Endothelial cell of umbilical vein (primary cell): ENCODE results near the gene ACTL7B. TPM values are rescaled to one million over a fixed set of nuclear protein-coding genes. Genes with fewer than 3 reads are reported as not detected.
A peak's percentile ranks its signal among the peaks of the same experiment; 100 is the strongest.
"Not testable (repeated sequence)": the region's sequence is repeated elsewhere in the genome, so short reads cannot be mapped to it uniquely, and the experiment has no call there.

Experiments
- BruUV-seq: library from RNA; stranded (reverse); fragments of 400-500 nt; replicated peaks from 2 replicates; lab custom pipeline; 2021; lab: Mats Ljungman, UMichigan
- CTCF ChIA-PET: fragments of 300-600, 350-600 bp; sonication (Branson Sonifier 250); formaldehyde crosslinking; loops from one replicate; lab custom pipeline; 2021; ENCODE audit warnings: antibody characterized with exemption, inconsistent platforms; lab: Charles Lee
- POLR2A ChIA-PET: fragments of 300-600, 350-600 bp; sonication (Branson Sonifier 250); formaldehyde crosslinking; loops from one replicate; lab custom pipeline; 2021; ENCODE audit warnings: antibody characterized with exemption, inconsistent platforms; lab: Charles Lee
- DNase-seq: peaks from one replicate; pipeline ENCODE4 v3.0.0-alpha.2; 2011; ENCODE audit warnings: low read depth, low spot score
- FAIRE-seq: peaks from 2 replicates; lab custom pipeline; 2011; peaks lifted over from hg19 to GRCh38; lab: Jason Lieb, UNC
- H2AFZ ChIP-seq: 2 replicates; pipeline ENCODE4 v1.6.0; 2012; ENCODE audit warnings: low read depth, low read length, control low read depth, inconsistent platforms
- H3K27ac ChIP-seq: 2 replicates; pipeline ENCODE4 v1.5.1; 2011; ENCODE audit warnings: low read depth, mild to moderate bottlenecking, control low read depth, low read length, moderate library complexity; ENCODE audit not compliant: insufficient read depth
- H3K27me3 ChIP-seq, 2 experiments: 2 replicates each; pipeline versions ENCODE4 v1.6.0 to v1.6.1; 2011; ENCODE audit warnings: low read length in 2 of 2, mixed read lengths in 1 of 2; ENCODE audit not compliant: control insufficient read depth in 2 of 2, insufficient read depth in 2 of 2
- H3K36me3 ChIP-seq, 2 experiments: 2 replicates in 1 of 2; 3 replicates in 1 of 2; pipeline ENCODE4 v1.5.1; 2011; ENCODE audit warnings: low read length in 2 of 2, mild to moderate bottlenecking in 1 of 2, moderate library complexity in 1 of 2; ENCODE audit not compliant: control insufficient read depth in 2 of 2, insufficient read depth in 2 of 2; ENCODE audit errors: extremely low read depth in 1 of 2
- H3K4me1 ChIP-seq: 3 replicates; pipeline ENCODE4 v1.5.1; 2011; ENCODE audit warnings: mild to moderate bottlenecking, low read length; ENCODE audit not compliant: control insufficient read depth, insufficient read depth; ENCODE audit errors: extremely low read depth
- H3K4me2 ChIP-seq: 2 replicates; pipeline ENCODE4 v1.6.1; 2011; ENCODE audit warnings: low read length, control low read depth, mixed read lengths; ENCODE audit not compliant: insufficient read depth
- H3K4me3 ChIP-seq, 3 experiments: fragments of 200-600 bp in 1 of 3; sonication (generic), shearing (Covaris generic) in 1 of 3; replicated peaks in 1 of 3; 2 replicates each; pipeline ENCODE4 v1.5.1; 2011 to 2016; ENCODE audit warnings: control low read depth in 3 of 3, low read length in 3 of 3, mild to moderate bottlenecking in 2 of 3, inconsistent platforms in 1 of 3, low read depth in 1 of 3, moderate library complexity in 1 of 3; ENCODE audit not compliant: insufficient read depth in 1 of 3
- H3K79me2 ChIP-seq: 2 replicates; pipeline ENCODE4 v1.6.0; 2012; ENCODE audit warnings: low read length, inconsistent platforms; ENCODE audit not compliant: control insufficient read depth, insufficient read depth
- H3K9ac ChIP-seq: replicated peaks from 2 replicates; pipeline ENCODE3; 2011; ENCODE audit warnings: low read length, control low read depth; ENCODE audit not compliant: insufficient read depth; ENCODE audit errors: extremely low read depth
- H3K9me1 ChIP-seq: replicated peaks from 3 replicates; pipeline ENCODE4 v1.6.0; 2011; ENCODE audit warnings: mild to moderate bottlenecking, low read length; ENCODE audit not compliant: control insufficient read depth, insufficient read depth; ENCODE audit errors: extremely low read depth
- H3K9me3 ChIP-seq: replicated peaks from 2 replicates; pipeline ENCODE4 v1.5.1; 2012; ENCODE audit warnings: low read length, inconsistent platforms; ENCODE audit not compliant: control insufficient read depth, insufficient read depth
- H4K20me1 ChIP-seq: replicated peaks from 2 replicates; pipeline ENCODE3; 2011; ENCODE audit warnings: mild to moderate bottlenecking, low read length; ENCODE audit not compliant: control insufficient read depth, insufficient read depth; ENCODE audit errors: extremely low read depth
- EZH2 ChIP-seq: IDR thresholded peaks from 2 replicates; pipeline ENCODE4 v1.6.1; 2012; ENCODE audit warnings: borderline replicate concordance, low read depth, mild to moderate bottlenecking, moderate library complexity, low read length, inconsistent platforms; ENCODE audit not compliant: severe bottlenecking
- FOS ChIP-seq: IDR thresholded peaks from 2 replicates; pipeline ENCODE4 v1.6.1; 2011; ENCODE audit warnings: mild to moderate bottlenecking, low read length, moderate library complexity, borderline replicate concordance; ENCODE audit not compliant: insufficient read depth
- JUN ChIP-seq: IDR thresholded peaks from 2 replicates; pipeline ENCODE4 v1.6.1; 2011; ENCODE audit warnings: borderline replicate concordance, low read depth; ENCODE audit not compliant: insufficient read length, insufficient read depth
- POLR2A ChIP-seq: IDR thresholded peaks from 2 replicates; pipeline ENCODE4 v1.6.1; 2012; ENCODE audit warnings: low read depth, mild to moderate bottlenecking, control low read depth, low read length
- POLR2AphosphoS5 ChIP-seq: IDR thresholded peaks from 2 replicates; pipeline ENCODE4 v1.6.1; 2012; ENCODE audit warnings: low read depth, mild to moderate bottlenecking, control low read depth, low read length, moderate library complexity; ENCODE audit not compliant: insufficient read depth
- dilution Hi-C: fragments of 300-500 bp; cut with MboI; formaldehyde crosslinking; loops from one replicate; pipeline ENCODE4 v1.15.0; 2019; ENCODE audit warnings: low sequenced_read_pairs; ENCODE audit not compliant: extremely low pct_ligation_motif_present
- intact Hi-C: fragments of 100-400 bp; cut with micrococcal nuclease; formaldehyde crosslinking; loops from one replicate; pipeline ENCODE4 v1.10.0; 2022
- polyA plus RNA-seq, 4 experiments: library from polyadenylated mRNA; depleted of rRNA in 3 of 4; stranded (reverse) in 3 of 4; unstranded in 1 of 4; fragments of >200 nt; gene quantifications; 2 replicates each; pipeline versions ENCODE4 v1.2.1 to v1.2.3, GENCODE V29; 2011 to 2012; ENCODE audit warnings: missing spikeins in 1 of 4
- total RNA-seq: library from RNA; stranded (reverse); gene quantifications from 2 replicates; pipeline ENCODE4 v1.2.3, GENCODE V29; 2021
- TF ChIP-seq, protein P1 (sequence below), 2 donors: IDR thresholded peaks; 1 replicate in 1 of 2; 2 replicates in 1 of 2; pipeline ENCODE4 v1.5.1; 2011; ENCODE audit warnings: low read length in 2 of 2, mild to moderate bottlenecking in 2 of 2, moderate library complexity in 2 of 2, control low read depth in 1 of 2, inconsistent platforms in 1 of 2, low read depth in 1 of 2; ENCODE audit not compliant: insufficient read depth in 1 of 2; ENCODE audit errors: extremely low read depth in 1 of 2
- TF ChIP-seq, protein P2 (sequence below): IDR thresholded peaks from 2 replicates; pipeline ENCODE4 v1.6.1; 2011; ENCODE audit not compliant: insufficient read depth, insufficient read length

The ACTL7B gene
- total and polyA plus RNA-seq, 2 donors (not counting 3 experiments of a cell fraction or from before 2014, with no cell fraction given): not detected

DNA sequence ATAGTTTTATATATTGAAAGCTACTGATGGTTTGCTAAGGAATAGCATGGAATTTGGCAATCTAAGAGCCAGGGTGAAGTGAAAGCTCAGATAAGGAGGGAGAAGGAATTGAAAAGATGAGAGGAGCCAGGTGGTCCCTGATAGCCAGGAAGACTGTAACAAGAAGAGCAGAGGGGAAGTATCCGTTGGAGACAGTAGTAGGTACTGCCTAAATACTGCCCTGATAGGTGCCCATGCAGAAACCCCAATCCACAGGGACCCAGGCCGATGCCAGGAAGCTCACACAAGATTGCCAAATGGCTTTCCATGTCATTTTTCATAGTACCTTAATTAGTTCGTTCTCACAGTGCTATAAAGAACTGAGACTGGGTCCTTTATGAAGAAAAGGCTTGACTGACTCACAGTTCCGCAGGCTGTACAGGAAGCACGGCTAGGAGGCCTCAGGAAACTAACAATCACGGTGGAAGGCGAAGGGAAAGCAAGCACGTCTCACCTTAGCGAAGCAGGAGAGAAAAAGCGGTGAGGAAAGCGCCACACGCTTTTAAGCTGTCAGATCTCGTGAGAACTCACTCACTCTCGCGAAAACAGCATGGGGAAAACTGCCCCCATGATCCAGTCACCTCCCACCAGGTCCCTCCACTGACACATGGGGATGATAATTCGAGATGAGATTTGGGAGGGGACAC lies 13.0 kb downstream of the ACTL7B start:
- intact Hi-C loops (no loop called here), dilution Hi-C loops (no loop called here)
- CTCF ChIA-PET: interaction anchor here (0.6 to 1.0 kb wide), 2 partner anchors 27 to 1331 kb away, joined by 3 read pairs; no protein-coding TSS in a partner anchor

DNA sequence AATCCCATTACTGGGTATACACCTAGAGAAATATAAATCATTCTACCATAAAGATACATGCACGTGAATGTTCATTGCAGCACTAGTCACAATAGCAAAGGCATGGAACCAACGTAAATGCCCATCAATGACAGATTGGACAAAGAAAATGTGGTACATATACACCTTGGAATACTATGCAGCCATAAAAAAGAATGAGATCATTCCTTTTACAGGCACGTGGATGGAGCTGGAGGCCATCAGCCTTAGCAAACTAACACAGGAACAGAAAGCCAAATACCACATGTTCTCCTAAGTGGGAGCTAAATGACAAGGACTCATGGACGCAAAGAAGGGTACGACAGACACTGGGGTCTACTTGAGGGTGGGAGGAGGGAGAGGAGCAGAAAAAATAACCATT lies 16.2 kb downstream of the ACTL7B start:
- dilution Hi-C loops, H4K20me1 ChIP-seq: not testable (repeated sequence)

More for the DNA sequence above, 13.0 kb downstream of the ACTL7B start:
- H3K9me1 ChIP-seq: no peaks in the 10 kb centered on the region
- no peaks in the 10 kb centered on the region for H3K9me3 ChIP-seq
- no peak for TF ChIP-seq POLR2AphosphoS5
- peak; percentile 30 for TF ChIP-seq JUN
- TF ChIP-seq, protein P1, sequence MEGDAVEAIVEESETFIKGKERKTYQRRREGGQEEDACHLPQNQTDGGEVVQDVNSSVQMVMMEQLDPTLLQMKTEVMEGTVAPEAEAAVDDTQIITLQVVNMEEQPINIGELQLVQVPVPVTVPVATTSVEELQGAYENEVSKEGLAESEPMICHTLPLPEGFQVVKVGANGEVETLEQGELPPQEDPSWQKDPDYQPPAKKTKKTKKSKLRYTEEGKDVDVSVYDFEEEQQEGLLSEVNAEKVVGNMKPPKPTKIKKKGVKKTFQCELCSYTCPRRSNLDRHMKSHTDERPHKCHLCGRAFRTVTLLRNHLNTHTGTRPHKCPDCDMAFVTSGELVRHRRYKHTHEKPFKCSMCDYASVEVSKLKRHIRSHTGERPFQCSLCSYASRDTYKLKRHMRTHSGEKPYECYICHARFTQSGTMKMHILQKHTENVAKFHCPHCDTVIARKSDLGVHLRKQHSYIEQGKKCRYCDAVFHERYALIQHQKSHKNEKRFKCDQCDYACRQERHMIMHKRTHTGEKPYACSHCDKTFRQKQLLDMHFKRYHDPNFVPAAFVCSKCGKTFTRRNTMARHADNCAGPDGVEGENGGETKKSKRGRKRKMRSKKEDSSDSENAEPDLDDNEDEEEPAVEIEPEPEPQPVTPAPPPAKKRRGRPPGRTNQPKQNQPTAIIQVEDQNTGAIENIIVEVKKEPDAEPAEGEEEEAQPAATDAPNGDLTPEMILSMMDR (IDR thresholded peaks at IDR 0.05; ENCODE audit: extremely low read depth in 1 of 2, insufficient read depth in 1 of 2, low read depth in 1 of 2, low read length in 2 of 2): no peak
- TF ChIP-seq EZH2: no peak
- TF ChIP-seq, protein P2, sequence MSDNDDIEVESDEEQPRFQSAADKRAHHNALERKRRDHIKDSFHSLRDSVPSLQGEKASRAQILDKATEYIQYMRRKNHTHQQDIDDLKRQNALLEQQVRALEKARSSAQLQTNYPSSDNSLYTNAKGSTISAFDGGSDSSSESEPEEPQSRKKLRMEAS: no peak
- TF ChIP-seq FOS: no peak
- no peak for TF ChIP-seq POLR2A
- H3K4me3 ChIP-seq: no peak overlapping the region
- H3K4me2 ChIP-seq: peak overlapping the region; percentile 77
- H4K20me1 ChIP-seq: no peaks in the 10 kb centered on the region
- peak overlapping the region; percentile 91 for H2AFZ ChIP-seq
- TSS peak; percentile 87 for BruUV-seq
- POLR2A ChIA-PET: no interaction called here
- H3K27me3 ChIP-seq: no peaks in the 10 kb centered on the region
- H3K27ac ChIP-seq: peak overlapping the region; percentile 43
- H3K9ac ChIP-seq: no peak overlapping the region
- FAIRE-seq: peak; percentile 95
- DNase-seq: peak; percentile 76
- H3K79me2 ChIP-seq: no peaks in the 10 kb centered on the region
- no peaks in the 10 kb centered on the region for H3K36me3 ChIP-seq
- H3K4me1 ChIP-seq: peaks cover 16% of the 10 kb centered on the region

More for the DNA sequence above, 16.2 kb downstream of the ACTL7B start:
- H3K9ac ChIP-seq, H3K9me1 ChIP-seq, H2AFZ ChIP-seq, intact Hi-C loops, DNase-seq, BruUV-seq, H3K4me2 ChIP-seq, H3K4me3 ChIP-seq, H3K27ac ChIP-seq, FAIRE-seq, H3K36me3 ChIP-seq, H3K79me2 ChIP-seq, H3K9me3 ChIP-seq, CTCF ChIA-PET, H3K27me3 ChIP-seq, POLR2A ChIA-PET: not testable (repeated sequence)
- peaks cover 22% of the 10 kb centered on the region for H3K4me1 ChIP-seq
